ENCODE data around the gene ARFIP1. TPM values are rescaled to one million over a fixed set of nuclear protein-coding genes. Genes with fewer than 3 reads are reported as not detected.

ARFIP1 gene
- total RNA-seq, 1 experiment from 2014 or later: 32.7 TPM

- Histone ChIP-seq H3K4me3 (replicated peaks in 1 of 2; ENCODE audit: low read depth in 1 of 2, low read length in 2 of 2) (no peak overlapping the region), H4K20me1 (ENCODE audit: insufficient read depth) (no peaks in the 10 kb centered on the region), H3K4me1 (ENCODE audit: control insufficient read depth in 1 of 2, insufficient read depth in 2 of 2, low read length in 2 of 2) (no peaks in the 10 kb centered on the region), H2AFZ (ENCODE audit: low read depth, low read length, poor library complexity, severe bottlenecking) (no peak overlapping the region), H3K79me2 (ENCODE audit: insufficient read depth, low read length) (no peaks in the 10 kb centered on the region), H3K4me2 (ENCODE audit: low read length) (no peak overlapping the region), H3K27ac (ENCODE audit: low read depth, low read length) (no peak overlapping the region), H3K36me3 (ENCODE audit: control insufficient read depth in 1 of 2, insufficient read depth in 2 of 2, low read length in 2 of 2) (0 out of 4 replicates have a peak, but pooled peaks cover 0 to 3% of the 10 kb centered on the region in 2 experiments), H3K9me2 (ENCODE audit: insufficient read depth) (no peaks in the 10 kb centered on the region), H3K9me3 (ENCODE audit: control insufficient read depth in 1 of 2, insufficient read depth in 1 of 2, low read depth in 1 of 2, low read length in 2 of 2) (no peaks in the 10 kb centered on the region), H3K9ac (ENCODE audit: low read length) (no peak overlapping the region), H3K27me3 (ENCODE audit: insufficient read depth, low read length) (no peaks in the 10 kb centered on the region)
- DNase-seq (ENCODE audit: low read depth, low spot score) (no peak), ATAC-seq (no peak)
- RAD21 ChIA-PET (ENCODE audit: low non-redundant PET in 1 of 2, low total read pairs in 2 of 2, uncharacterized antibody in 2 of 2, unreplicated experiment in 2 of 2): no interaction called here
- POLR2A ChIA-PET: no interaction called here
- CTCF ChIA-PET: no interaction called here
- no TSS peak for BruUV-seq (replicated peaks)
- TF ChIP-seq CTCF (IDR thresholded peaks at IDR 0.05 in 2 of 3, conservative IDR thresholded peaks at IDR 0.05 in 1 of 3; ENCODE audit: borderline replicate concordance in 1 of 3, insufficient read depth in 1 of 3, low read depth in 2 of 3, low read length in 2 of 3): no peak
- no peak for TF ChIP-seq ZFX (IDR thresholded peaks at IDR 0.05)
- no peak for TF ChIP-seq EGR1 (IDR thresholded peaks at IDR 0.05; ENCODE audit: low read depth)
- no peak for TF ChIP-seq ZNF274 (IDR thresholded peaks at IDR 0.05; ENCODE audit: low read depth, low read length)
- TF ChIP-seq MAX (IDR thresholded peaks at IDR 0.05): no peak
- no peak for TF ChIP-seq CBX3 (IDR thresholded peaks at IDR 0.05; ENCODE audit: low read depth)
- TF ChIP-seq EZH2 (IDR thresholded peaks at IDR 0.05): no peak
- TF ChIP-seq TCF7L2 (IDR thresholded peaks at IDR 0.05; ENCODE audit: borderline replicate concordance, extremely low read depth, insufficient read depth, insufficient read length): no peak
- TF ChIP-seq POLR2AphosphoS5 (IDR thresholded peaks at IDR 0.05; ENCODE audit: low read depth, low read length): no peak
- TF ChIP-seq FOSL1 (IDR thresholded peaks at IDR 0.05; ENCODE audit: low read depth): no peak
- TF ChIP-seq JUND (IDR thresholded peaks at IDR 0.05): no peak
- no peak for TF ChIP-seq SRF (IDR thresholded peaks at IDR 0.05; ENCODE audit: low read depth)
- no peak for TF ChIP-seq ELF1 (IDR thresholded peaks at IDR 0.05; ENCODE audit: borderline replicate concordance, low read depth)
- intact Hi-C loops (cut with micrococcal nuclease): no loop called here
Observed at GRCh38 chr4:152831416-152831815, 51.7 kb downstream of the ARFIP1 start.
